Glutamatergic neuron (in vitro differentiated cells): ENCODE data around the gene AFMID. TPM values are rescaled to one million over a fixed set of nuclear protein-coding genes. Genes with fewer than 3 reads are reported as not detected.
A peak's percentile ranks its signal among the peaks of the same experiment; 100 is the strongest.

ENCODE experiments used
- DNase-seq: peaks from one replicate; pipeline ENCODE4 v3.0.0; 2022
- H3K27ac Mint-ChIP-seq: one replicate; pipeline ENCODE4 v1.8.0; 2020; ENCODE audit warnings: mild to moderate bottlenecking, mixed read lengths, inconsistent platforms; ENCODE audit not compliant: unreplicated experiment
- H3K27me3 Mint-ChIP-seq: one replicate; pipeline ENCODE4 v1.8.0; 2020; ENCODE audit warnings: mild to moderate bottlenecking, moderate library complexity, mixed read lengths, inconsistent platforms; ENCODE audit not compliant: unreplicated experiment
- H3K36me3 Mint-ChIP-seq: one replicate; pipeline ENCODE4 v1.8.0; 2020; ENCODE audit warnings: mild to moderate bottlenecking, mixed read lengths, inconsistent platforms; ENCODE audit not compliant: unreplicated experiment
- H3K4me1 Mint-ChIP-seq: one replicate; pipeline ENCODE4 v1.8.0; 2020; ENCODE audit warnings: mild to moderate bottlenecking, low read depth, mixed read lengths, inconsistent platforms; ENCODE audit not compliant: unreplicated experiment
- H3K4me3 Mint-ChIP-seq: one replicate; pipeline ENCODE4 v1.8.0; 2020; ENCODE audit warnings: mild to moderate bottlenecking, mixed read lengths, inconsistent platforms; ENCODE audit not compliant: unreplicated experiment
- H3K9me3 Mint-ChIP-seq: one replicate; pipeline ENCODE4 v1.8.0; 2020; ENCODE audit warnings: mild to moderate bottlenecking, moderate library complexity, mixed read lengths, inconsistent platforms; ENCODE audit not compliant: unreplicated experiment
- total RNA-seq: library from RNA; stranded (reverse); fragmentation: NEBNext Ultra II Directional; extraction: Animal tissue kit (Norgen Biotek cat#: 25700); gene quantifications from one replicate; pipeline ENCODE4 v1.2.1, GENCODE V29; 2021; ENCODE audit not compliant: unreplicated experiment
- TF ChIP-seq, protein P1 (sequence below): fragments of 200-600 bp; sonication (generic); IDR thresholded peaks from one replicate; pipeline ENCODE4 v1.5.0; 2021; ENCODE audit not compliant: partially characterized antibody, unreplicated experiment

AFMID gene
- total RNA-seq, 1 donor from 2014 or later = 29.9 TPM

GRCh38 chr17:78182504-78182903, 4.7 kb upstream of the AFMID start:
- Mint-ChIP-seq H3K9me3 (no peaks in the 10 kb centered on the region), H3K4me3 (no peak overlapping the region), H3K27ac (no peak overlapping the region), H3K27me3 (no peaks in the 10 kb centered on the region), H3K36me3 (no peaks in the 10 kb centered on the region), H3K4me1 (no peaks in the 10 kb centered on the region)
- no peak for DNase-seq
- TF ChIP-seq, protein P1, sequence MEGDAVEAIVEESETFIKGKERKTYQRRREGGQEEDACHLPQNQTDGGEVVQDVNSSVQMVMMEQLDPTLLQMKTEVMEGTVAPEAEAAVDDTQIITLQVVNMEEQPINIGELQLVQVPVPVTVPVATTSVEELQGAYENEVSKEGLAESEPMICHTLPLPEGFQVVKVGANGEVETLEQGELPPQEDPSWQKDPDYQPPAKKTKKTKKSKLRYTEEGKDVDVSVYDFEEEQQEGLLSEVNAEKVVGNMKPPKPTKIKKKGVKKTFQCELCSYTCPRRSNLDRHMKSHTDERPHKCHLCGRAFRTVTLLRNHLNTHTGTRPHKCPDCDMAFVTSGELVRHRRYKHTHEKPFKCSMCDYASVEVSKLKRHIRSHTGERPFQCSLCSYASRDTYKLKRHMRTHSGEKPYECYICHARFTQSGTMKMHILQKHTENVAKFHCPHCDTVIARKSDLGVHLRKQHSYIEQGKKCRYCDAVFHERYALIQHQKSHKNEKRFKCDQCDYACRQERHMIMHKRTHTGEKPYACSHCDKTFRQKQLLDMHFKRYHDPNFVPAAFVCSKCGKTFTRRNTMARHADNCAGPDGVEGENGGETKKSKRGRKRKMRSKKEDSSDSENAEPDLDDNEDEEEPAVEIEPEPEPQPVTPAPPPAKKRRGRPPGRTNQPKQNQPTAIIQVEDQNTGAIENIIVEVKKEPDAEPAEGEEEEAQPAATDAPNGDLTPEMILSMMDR = no peak

DNA sequence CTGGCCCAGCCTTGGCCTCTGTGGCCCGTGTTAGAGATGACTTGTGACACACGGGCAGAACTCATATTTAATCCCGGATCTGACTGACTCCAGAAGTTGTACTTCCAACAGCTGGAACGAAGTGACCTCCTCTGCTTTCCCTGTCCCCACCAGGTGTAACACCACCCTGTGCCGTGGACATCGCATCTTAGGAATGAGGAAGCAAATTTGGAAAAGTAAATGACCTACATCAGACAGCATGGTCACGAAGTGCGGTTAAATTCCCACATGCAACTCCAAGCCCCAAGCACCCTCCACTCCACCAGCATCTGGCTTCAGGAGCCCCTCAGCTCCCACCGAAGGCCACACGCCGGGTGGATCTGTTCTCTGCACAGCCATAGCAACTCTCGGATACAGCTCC, 3.2 kb upstream of the AFMID start:
- no peak for DNase-seq
- Mint-ChIP-seq H3K4me3 (no peak overlapping the region), H3K27ac (no peak overlapping the region), H3K9me3 (no peaks in the 10 kb centered on the region), H3K36me3 (no peaks in the 10 kb centered on the region), H3K27me3 (no peaks in the 10 kb centered on the region), H3K4me1 (no peaks in the 10 kb centered on the region)
- TF ChIP-seq, protein P1 = no peak

DNA sequence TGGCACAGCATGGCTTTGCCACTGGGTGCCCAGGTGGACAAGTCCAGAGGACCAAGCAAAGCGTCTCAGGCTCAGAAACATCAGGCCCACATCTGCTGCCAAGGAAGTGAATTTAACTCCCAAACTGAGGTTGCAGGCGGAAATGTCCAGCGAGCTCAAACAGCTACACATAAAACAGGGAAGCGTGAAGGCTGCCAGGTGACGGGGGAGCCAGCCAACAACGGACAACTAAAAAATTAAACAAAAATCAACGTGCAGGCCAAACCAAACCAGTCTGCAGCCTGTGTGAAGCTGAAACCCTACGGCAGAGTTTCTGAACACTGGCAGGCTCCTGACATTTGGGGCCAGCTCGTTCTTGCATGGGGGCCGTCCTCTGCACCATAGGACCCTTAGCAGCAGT, 2.8 kb upstream of the AFMID start:
- no peaks in the 10 kb centered on the region for H3K4me1 Mint-ChIP-seq
- DNase-seq = no peak
- H3K27me3 Mint-ChIP-seq = no peaks in the 10 kb centered on the region
- H3K4me3 Mint-ChIP-seq = no peak overlapping the region
- TF ChIP-seq, protein P1 = no peak
- H3K36me3 Mint-ChIP-seq = no peaks in the 10 kb centered on the region
- no peaks in the 10 kb centered on the region for H3K9me3 Mint-ChIP-seq
- H3K27ac Mint-ChIP-seq = no peak overlapping the region

GRCh38 chr17:78184868-78185267, 2.3 kb upstream of the AFMID start:
- Mint-ChIP-seq H3K27me3 (no peaks in the 10 kb centered on the region), H3K4me3 (peak overlapping the region; percentile 43), H3K9me3 (no peaks in the 10 kb centered on the region), H3K4me1 (no peaks in the 10 kb centered on the region), H3K27ac (no peak overlapping the region), H3K36me3 (no peaks in the 10 kb centered on the region)
- TF ChIP-seq, protein P1 = no peak
- DNase-seq = no peak

DNA sequence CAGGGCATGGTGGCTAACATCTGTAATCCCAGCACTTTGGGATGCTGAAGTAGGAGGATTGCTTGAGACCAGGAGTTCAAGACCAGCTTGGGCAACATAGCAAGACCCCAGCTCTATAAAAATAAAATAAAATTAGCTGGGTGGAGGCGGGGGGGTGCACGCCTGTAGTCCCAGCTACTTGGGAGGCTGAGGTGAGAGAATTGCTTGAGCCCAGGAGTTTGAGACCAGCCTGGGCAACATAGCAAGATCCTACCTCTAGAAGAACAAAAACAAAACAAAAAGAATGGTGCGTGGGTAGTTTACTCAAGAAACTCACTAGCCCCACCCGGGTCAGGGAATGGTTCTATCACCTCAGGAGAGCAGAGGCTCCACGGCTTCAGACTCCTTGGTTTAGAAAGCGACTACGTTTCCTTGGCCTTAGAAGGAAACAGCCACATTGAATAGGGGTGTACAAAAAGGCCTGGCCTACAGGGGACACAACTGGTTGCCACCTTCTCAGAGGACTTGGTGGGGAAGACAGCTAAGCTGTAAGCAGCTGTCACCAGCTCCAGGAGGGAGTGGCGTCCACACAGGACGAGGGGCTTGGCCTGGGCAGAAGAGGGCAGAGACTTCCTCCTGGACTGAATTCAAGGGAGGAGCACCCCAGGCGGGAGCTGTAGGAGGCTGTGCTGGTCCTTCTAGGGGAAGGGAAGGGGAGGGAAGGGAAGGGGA, 1.0 kb upstream of the AFMID start:
- Mint-ChIP-seq H3K36me3 (no peaks in the 10 kb centered on the region), H3K27me3 (no peaks in the 10 kb centered on the region), H3K4me3 (peak overlapping the region; percentile 65), H3K4me1 (no peaks in the 10 kb centered on the region), H3K9me3 (peaks cover 2% of the 10 kb centered on the region), H3K27ac (no peak overlapping the region)
- no peak for DNase-seq
- TF ChIP-seq, protein P1 = no peak
